ENCODE data around the gene SYNC.

DNA sequence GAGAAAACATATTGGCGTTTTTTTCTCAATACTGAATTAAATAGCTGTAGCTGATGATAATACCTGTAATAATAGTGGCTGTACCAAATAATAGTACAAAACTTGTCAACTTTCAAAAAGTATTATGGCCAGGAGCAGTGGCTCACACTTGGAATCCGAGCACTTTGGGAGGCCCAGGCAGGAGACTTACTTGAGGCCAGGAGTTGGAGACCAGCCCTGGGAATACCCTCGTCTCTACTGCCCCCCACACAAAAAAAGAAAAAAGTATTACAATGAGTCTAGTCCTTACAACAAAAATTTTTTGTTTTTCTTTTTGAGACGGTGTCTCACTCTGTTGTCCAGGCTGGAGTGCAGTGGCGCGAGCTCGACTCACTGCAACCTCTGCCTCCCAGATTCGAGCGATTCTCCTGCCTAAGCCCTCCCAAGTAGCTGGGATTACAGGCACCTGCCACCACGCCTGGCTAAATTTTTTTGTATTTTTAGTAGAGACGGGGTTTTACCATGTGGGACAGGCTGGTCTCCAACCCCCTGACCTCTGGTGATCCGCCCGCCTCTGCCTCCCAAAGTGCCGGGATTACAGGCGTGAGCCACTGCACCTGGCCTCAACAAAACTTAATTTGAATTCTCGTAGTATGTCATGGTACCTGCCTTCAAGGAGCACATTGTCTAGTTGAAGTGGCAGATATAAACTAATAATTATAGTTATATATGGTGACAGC, 50.2 kb downstream of the SYNC start:
- TF ChIP-seq CTCF (IDR thresholded peaks at IDR 0.05) (no peak), POLR2A (IDR thresholded peaks at IDR 0.05) (no peak)
